Kasumi-1 (cell line): ENCODE results near the gene REV3L.
"Not testable (repeated sequence)": the region's sequence is repeated elsewhere in the genome, so short reads cannot be mapped to it uniquely, and the experiment has no call there.

Experiments
- DNase-seq, 2 experiments: peaks; one replicate each; lab custom pipeline; 2025; lab: John Stamatoyannopoulos, UW

Gene REV3L

GRCh38 chr6:111260570-111261298 lies 222.3 kb downstream of the REV3L start:
- no peak for DNase-seq

GRCh38 chr6:111259089-111259831 lies 223.8 kb downstream of the REV3L start:
- peak; percentile 99 for DNase-seq

- no peak for DNase-seq
These were observed 224.4 kb downstream of the REV3L start for GRCh38 chr6:111258615-111259088.

GRCh38 chr6:111258010-111258409 lies 225.0 kb downstream of the REV3L start:
- no peak for DNase-seq

- DNase-seq: peak; percentile 20 to 33
These were observed 226.4 kb downstream of the REV3L start for GRCh38 chr6:111256646-111257045.

- DNase-seq: not testable (repeated sequence)
These were observed 227.2 kb downstream of the REV3L start for GRCh38 chr6:111255838-111256237.

GRCh38 chr6:111254779-111255166 lies 228.2 kb downstream of the REV3L start:
- DNase-seq: no peak

- DNase-seq: no peak
These were observed 228.8 kb downstream of the REV3L start for GRCh38 chr6:111254004-111254778.

GRCh38 chr6:111252726-111253125 lies 230.3 kb downstream of the REV3L start:
- DNase-seq: no peak

GRCh38 chr6:111250791-111251354 lies 232.1 kb downstream of the REV3L start:
- DNase-seq: no peak
